H1 (cell line): ENCODE data around the gene LRRIQ3. TPM values are rescaled to one million over a fixed set of nuclear protein-coding genes. Genes with fewer than 3 reads are reported as not detected.

Source experiments
- CTCF ChIA-PET: fragments of 300-600 bp; sonication (Branson Sonifier 250); formaldehyde crosslinking; loops from one replicate; lab custom pipeline; 2021; ENCODE audit not compliant: partially characterized antibody; lab: Charles Lee
- POLR2A ChIA-PET: fragments of 300-600 bp; sonication (Branson Sonifier 250); formaldehyde crosslinking; loops from one replicate; lab custom pipeline; 2021; ENCODE audit warnings: inconsistent platforms; ENCODE audit not compliant: partially characterized antibody; lab: Charles Lee
- DNase-seq, 2 experiments: peaks; one replicate each; pipeline versions ENCODE4 v3.0.0 to v3.0.0-alpha.2; 2010 to 2022; ENCODE audit warnings: low spot score in 2 of 2, low read depth in 1 of 2, mixed read lengths in 1 of 2
- FAIRE-seq: peaks from 2 replicates; lab custom pipeline; 2011; peaks lifted over from hg19 to GRCh38; lab: Jason Lieb, UNC
- H2AFZ ChIP-seq: 2 replicates; pipeline ENCODE4 v1.8.1; 2012; ENCODE audit warnings: low read length, inconsistent platforms
- H2AK5ac ChIP-seq: 2 replicates; pipeline ENCODE4 v1.6.1; 2013; ENCODE audit warnings: low read depth, low read length
- H2BK120ac ChIP-seq: replicated peaks from 2 replicates; pipeline ENCODE3; 2013; ENCODE audit warnings: low read depth, low read length, inconsistent platforms
- H2BK12ac ChIP-seq: 2 replicates; pipeline ENCODE4 v1.6.1; 2013; ENCODE audit warnings: low read depth, low read length
- H2BK15ac ChIP-seq: 2 replicates; pipeline ENCODE4 v1.6.1; 2013; ENCODE audit warnings: low read length
- H2BK20ac ChIP-seq: 2 replicates; pipeline ENCODE4 v1.6.1; 2013; ENCODE audit warnings: low read length
- H2BK5ac ChIP-seq: 2 replicates; pipeline ENCODE4 v1.6.1; 2013; ENCODE audit warnings: low read depth, low read length
- H3K14ac ChIP-seq: 2 replicates; pipeline ENCODE4 v1.6.1; 2013; ENCODE audit warnings: inconsistent platforms; ENCODE audit not compliant: insufficient read length
- H3K18ac ChIP-seq: 2 replicates; pipeline ENCODE4 v1.6.1; 2013; ENCODE audit warnings: low read length; ENCODE audit errors: extremely low read depth
- H3K23ac ChIP-seq: 2 replicates; pipeline ENCODE4 v1.6.1; 2013; ENCODE audit warnings: inconsistent platforms; ENCODE audit not compliant: insufficient read length
- H3K23me2 ChIP-seq: 2 replicates; pipeline ENCODE4 v1.6.1; 2013; ENCODE audit warnings: low read depth, low read length
- H3K27ac ChIP-seq: 2 replicates; pipeline ENCODE4 v1.6.1; 2011; ENCODE audit warnings: low read depth, low read length, inconsistent platforms
- H3K27me3 ChIP-seq, 4 experiments: replicated peaks in 1 of 4; 1 replicate in 1 of 4; 2 replicates in 3 of 4; pipeline versions ENCODE4 v1.6.1 to v1.8.1; 2011 to 2013; ENCODE audit warnings: low read length in 3 of 4, mild to moderate bottlenecking in 3 of 4, inconsistent platforms in 2 of 4, mixed read lengths in 2 of 4, moderate library complexity in 1 of 4; ENCODE audit not compliant: control insufficient read depth in 3 of 4, insufficient read depth in 3 of 4; ENCODE audit errors: extremely low read depth in 1 of 4
- H3K36me3 ChIP-seq, 4 experiments: 2 replicates each; pipeline versions ENCODE4 v1.6.1 to v1.8.1; 2011 to 2013; ENCODE audit warnings: mild to moderate bottlenecking in 4 of 4, low read length in 3 of 4, moderate library complexity in 2 of 4, control low read depth in 1 of 4, inconsistent platforms in 1 of 4; ENCODE audit not compliant: insufficient read depth in 4 of 4, control insufficient read depth in 2 of 4
- H3K4ac ChIP-seq: replicated peaks from 2 replicates; pipeline ENCODE3; 2013; ENCODE audit warnings: low read length, low read depth, mixed read lengths, inconsistent platforms; ENCODE audit not compliant: insufficient read length
- H3K4me1 ChIP-seq, 4 experiments: replicated peaks in 1 of 4; 1 replicate in 1 of 4; 2 replicates in 3 of 4; pipeline versions ENCODE4 v1.6.1 to v1.8.1; 2011 to 2013; ENCODE audit warnings: low read length in 3 of 4, inconsistent platforms in 2 of 4, mixed read lengths in 1 of 4; ENCODE audit not compliant: insufficient read depth in 4 of 4, control insufficient read depth in 3 of 4
- H3K4me2 ChIP-seq, 2 experiments: 2 replicates each; pipeline versions ENCODE4 v1.6.1 to v1.8.1; 2011 to 2013; ENCODE audit warnings: low read depth in 2 of 2, low read length in 2 of 2, control low read depth in 1 of 2, inconsistent platforms in 1 of 2, mild to moderate bottlenecking in 1 of 2; ENCODE audit not compliant: insufficient read depth in 1 of 2
- H3K4me3 ChIP-seq, 4 experiments: fragments of 200-600, 300-600 bp in 1 of 4; sonication (generic), shearing (Covaris generic), sonication (Bioruptor Twin) in 1 of 4; 2 replicates each; pipeline versions ENCODE4 v1.5.1 to v1.8.1; 2011 to 2016; ENCODE audit warnings: low read length in 4 of 4, low read depth in 3 of 4, control low read depth in 2 of 4, inconsistent platforms in 2 of 4, mild to moderate bottlenecking in 2 of 4, mixed read lengths in 1 of 4, moderate library complexity in 1 of 4; ENCODE audit not compliant: insufficient read depth in 2 of 4; ENCODE audit errors: extremely low read depth in 1 of 4
- H3K56ac ChIP-seq: replicated peaks from 2 replicates; pipeline ENCODE3; 2013; ENCODE audit warnings: low read depth, mild to moderate bottlenecking, mixed read lengths, low read length, inconsistent platforms; ENCODE audit not compliant: insufficient read length
- H3K79me1 ChIP-seq: 2 replicates; pipeline ENCODE4 v1.6.1; 2013; ENCODE audit warnings: low read depth, low read length, control low read depth
- H3K79me2 ChIP-seq, 2 experiments: 2 replicates each; pipeline versions ENCODE4 v1.6.1 to v1.8.1; 2012 to 2013; ENCODE audit warnings: low read length in 2 of 2, mild to moderate bottlenecking in 2 of 2, inconsistent platforms in 1 of 2; ENCODE audit not compliant: insufficient read depth in 2 of 2, control insufficient read depth in 1 of 2
- H3K9ac ChIP-seq, 4 experiments: replicated peaks in 1 of 4; 1 replicate in 1 of 4; 2 replicates in 3 of 4; pipeline versions ENCODE4 v1.6.1 to v1.8.1; 2011 to 2013; ENCODE audit warnings: low read depth in 3 of 4, low read length in 3 of 4, control low read depth in 2 of 4, mild to moderate bottlenecking in 2 of 4, moderate library complexity in 2 of 4, inconsistent platforms in 1 of 4; ENCODE audit errors: extremely low read depth in 1 of 4
- H3K9me3 ChIP-seq, 2 experiments: 2 replicates each; pipeline versions ENCODE4 v1.6.1 to v1.8.1; 2012 to 2013; ENCODE audit warnings: mild to moderate bottlenecking in 2 of 2, moderate library complexity in 2 of 2, control low read depth in 1 of 2, inconsistent platforms in 1 of 2, low read depth in 1 of 2, low read length in 1 of 2, mixed read lengths in 1 of 2; ENCODE audit not compliant: insufficient read depth in 2 of 2
- H4K20me1 ChIP-seq, 2 experiments: replicated peaks in 1 of 2; 2 replicates each; pipeline versions ENCODE3 to v1.8.1; 2011 to 2013; ENCODE audit warnings: inconsistent platforms in 2 of 2, low read length in 2 of 2, mild to moderate bottlenecking in 1 of 2; ENCODE audit not compliant: insufficient read depth in 2 of 2, control insufficient read depth in 1 of 2
- H4K5ac ChIP-seq: 2 replicates; pipeline ENCODE4 v1.6.1; 2013; ENCODE audit warnings: low read length, low read depth, mixed read lengths, inconsistent platforms; ENCODE audit not compliant: insufficient read length
- H4K8ac ChIP-seq: 2 replicates; pipeline ENCODE4 v1.8.0; 2013; ENCODE audit warnings: mild to moderate bottlenecking, moderate library complexity, low read length, inconsistent platforms; ENCODE audit not compliant: insufficient read depth; ENCODE audit errors: extremely low read depth
- H4K91ac ChIP-seq: replicated peaks from 2 replicates; pipeline ENCODE3; 2013; ENCODE audit warnings: low read length, mixed read lengths, inconsistent platforms; ENCODE audit not compliant: insufficient read length
- CHD1 ChIP-seq: IDR thresholded peaks from 2 replicates; pipeline ENCODE4 v1.6.1; 2012; ENCODE audit warnings: low read depth, low read length, improper control_type of control experiment
- HDAC2 ChIP-seq, 2 experiments: fragments of 300-600 bp in 1 of 2; sonication (generic) in 1 of 2; IDR thresholded peaks; 2 replicates each; pipeline ENCODE4 v1.6.1; 2011 to 2012; ENCODE audit warnings: low read depth in 2 of 2, low read length in 2 of 2, mild to moderate bottlenecking in 2 of 2, moderate library complexity in 2 of 2, borderline replicate concordance in 1 of 2, inconsistent platforms in 1 of 2
- JUND ChIP-seq: IDR thresholded peaks from 2 replicates; pipeline ENCODE4 v1.6.1; 2011; ENCODE audit warnings: mild to moderate bottlenecking, improper control_type of control experiment, low read length
- KDM5A ChIP-seq: fragments of 200-600 bp; IDR thresholded peaks from 2 replicates; pipeline ENCODE4 v1.7.1; 2012; ENCODE audit warnings: mild to moderate bottlenecking, low read length, inconsistent platforms, mixed read lengths
- RAD21 ChIP-seq, 2 experiments: IDR thresholded peaks in 1 of 2; conservative IDR thresholded peaks in 1 of 2; 2 replicates each; pipeline ENCODE4 v1.6.1; 2011; ENCODE audit warnings: low read depth in 2 of 2, low read length in 2 of 2, improper control_type of control experiment in 1 of 2, inconsistent platforms in 1 of 2, mild to moderate bottlenecking in 1 of 2, moderate library complexity in 1 of 2
- SP4 ChIP-seq: IDR thresholded peaks from 2 replicates; pipeline ENCODE4 v1.6.1; 2012; ENCODE audit warnings: low read length, inconsistent platforms
- TAF7 ChIP-seq: optimal IDR thresholded peaks from 2 replicates; pipeline ENCODE3; 2011; ENCODE audit warnings: low read depth, mild to moderate bottlenecking, inconsistent platforms, low read length, moderate library complexity, borderline replicate concordance
- WGBS, 2 experiments: shearing (Covaris generic) in 1 of 2; methylation state at CpG; one replicate each; pipeline versions ENCODE4 v1.1.6 to v1.1.7; 2013 to 2015; ENCODE audit warnings: low lambda C conversion rate in 2 of 2, mixed read lengths in 2 of 2, inconsistent platforms in 1 of 2, low coverage in 1 of 2, missing lambda C conversion rate in 1 of 2; ENCODE audit not compliant: insufficient replicate concordance in 2 of 2, insufficient coverage in 1 of 2, insufficient read length in 1 of 2; ENCODE audit errors: extremely low coverage in 1 of 2, missing lambda C conversion rate in 1 of 2; 5-methylcytosine and 5-hydroxymethylcytosine counted together
- polyA plus RNA-seq, 7 experiments: library from polyadenylated mRNA; depleted of rRNA in 3 of 7; stranded (reverse) in 5 of 7; unstranded in 2 of 7; fragments of >200 nt in 5 of 7; fragments of 200-250 nt in 2 of 7; gene quantifications; 1 replicate in 5 of 7; 2 replicates in 1 of 7; 4 replicates in 1 of 7; pipeline versions ENCODE4 v1.2.1 to v1.2.3, GENCODE V29; 2011 to 2013; ENCODE audit warnings: missing spikeins in 2 of 7, mixed read lengths in 2 of 7
- total RNA-seq: library from RNA; stranded (reverse); fragmentation: NEBNext Ultra II Directional; extraction: Animal tissue kit (Norgen Biotek cat#: 25700); gene quantifications from 2 replicates; pipeline ENCODE4 v1.2.1, GENCODE V29; 2021
- TF ChIP-seq, protein P1 (sequence below): IDR thresholded peaks from 2 replicates; pipeline ENCODE4 v1.6.1; 2012; ENCODE audit warnings: inconsistent platforms
- TF ChIP-seq, protein P2 (sequence below), 3 experiments: IDR thresholded peaks; 1 replicate in 2 of 3; 2 replicates in 1 of 3; pipeline versions ENCODE4 v1.5.1 to v1.6.1; 2011; ENCODE audit warnings: low read length in 3 of 3, mild to moderate bottlenecking in 3 of 3, inconsistent platforms in 2 of 3, low read depth in 1 of 3, moderate library complexity in 1 of 3; ENCODE audit not compliant: insufficient read depth in 1 of 3; ENCODE audit errors: control extremely low read depth in 1 of 3

LRRIQ3 gene
- total and polyA plus RNA-seq, 2 of the 8 experiments (the other 6 are each of a cell fraction or from before 2014, with no cell fraction given), result 0.08 to 0.19 TPM

- WGBS, 2 experiments, result 93% methylated on average over 4 of the region's 4 CpGs; no CpG with 5 or more reads in 1 of the 2 experiments
- no peaks in the 10 kb centered on the region for H3K4me1 ChIP-seq
- DNase-seq, result no peak
- no peaks in the 10 kb centered on the region for H3K27me3 ChIP-seq
- no peak overlapping the region for H2AK5ac ChIP-seq
- no peak overlapping the region for H2BK120ac ChIP-seq
- no peaks in the 10 kb centered on the region for H4K20me1 ChIP-seq
- no peak overlapping the region for H2BK12ac ChIP-seq
- FAIRE-seq, result no peak
- no peak overlapping the region for H2BK5ac ChIP-seq
- no peak overlapping the region for H3K4me3 ChIP-seq
- CTCF ChIA-PET, result interaction anchor here (0.5 to 0.8 kb wide), 2 partner anchors 19 to 430 kb away, joined by 3 to 4 read pairs; no protein-coding TSS in a partner anchor
- H4K5ac ChIP-seq, result no peak overlapping the region
- no peaks in the 10 kb centered on the region for H3K79me2 ChIP-seq
- H3K79me1 ChIP-seq, result no peaks in the 10 kb centered on the region
- H2AFZ ChIP-seq, result peak overlapping the region; percentile 91; the same call in 1 of the 2 replicates
- H4K8ac ChIP-seq, result no peak overlapping the region
- H3K9ac ChIP-seq, result no peak overlapping the region
- H2BK20ac ChIP-seq, result no peak overlapping the region
- H3K23me2 ChIP-seq, result no peaks in the 10 kb centered on the region
- H3K36me3 ChIP-seq, result no peaks in the 10 kb centered on the region
- H4K91ac ChIP-seq, result no peak overlapping the region
- H3K4me2 ChIP-seq, result no peak overlapping the region
- H2BK15ac ChIP-seq, result no peak overlapping the region
- POLR2A ChIA-PET, result no interaction called here
- no peak overlapping the region for H3K27ac ChIP-seq
- H3K23ac ChIP-seq, result no peak overlapping the region
- H3K4ac ChIP-seq, result no peak overlapping the region
- H3K9me3 ChIP-seq, result no peaks in the 10 kb centered on the region
- no peak overlapping the region for H3K14ac ChIP-seq
- H3K56ac ChIP-seq, result no peak overlapping the region
- no peak overlapping the region for H3K18ac ChIP-seq
- TF ChIP-seq TAF7, result no peak
- TF ChIP-seq CHD1, result no peak
- no peak for TF ChIP-seq RAD21 (IDR thresholded peaks at IDR 0.05 in 1 of 2, conservative IDR thresholded peaks at IDR 0.05 in 1 of 2; ENCODE audit: low read depth in 2 of 2, low read length in 2 of 2)
- TF ChIP-seq, protein P1, sequence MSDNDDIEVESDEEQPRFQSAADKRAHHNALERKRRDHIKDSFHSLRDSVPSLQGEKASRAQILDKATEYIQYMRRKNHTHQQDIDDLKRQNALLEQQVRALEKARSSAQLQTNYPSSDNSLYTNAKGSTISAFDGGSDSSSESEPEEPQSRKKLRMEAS, result no peak
- TF ChIP-seq KDM5A, result no peak
- TF ChIP-seq HDAC2 (IDR thresholded peaks at IDR 0.05; ENCODE audit: borderline replicate concordance in 1 of 2, low read depth in 2 of 2, low read length in 2 of 2), result no peak
- TF ChIP-seq SP4, result no peak
- TF ChIP-seq, protein P2, sequence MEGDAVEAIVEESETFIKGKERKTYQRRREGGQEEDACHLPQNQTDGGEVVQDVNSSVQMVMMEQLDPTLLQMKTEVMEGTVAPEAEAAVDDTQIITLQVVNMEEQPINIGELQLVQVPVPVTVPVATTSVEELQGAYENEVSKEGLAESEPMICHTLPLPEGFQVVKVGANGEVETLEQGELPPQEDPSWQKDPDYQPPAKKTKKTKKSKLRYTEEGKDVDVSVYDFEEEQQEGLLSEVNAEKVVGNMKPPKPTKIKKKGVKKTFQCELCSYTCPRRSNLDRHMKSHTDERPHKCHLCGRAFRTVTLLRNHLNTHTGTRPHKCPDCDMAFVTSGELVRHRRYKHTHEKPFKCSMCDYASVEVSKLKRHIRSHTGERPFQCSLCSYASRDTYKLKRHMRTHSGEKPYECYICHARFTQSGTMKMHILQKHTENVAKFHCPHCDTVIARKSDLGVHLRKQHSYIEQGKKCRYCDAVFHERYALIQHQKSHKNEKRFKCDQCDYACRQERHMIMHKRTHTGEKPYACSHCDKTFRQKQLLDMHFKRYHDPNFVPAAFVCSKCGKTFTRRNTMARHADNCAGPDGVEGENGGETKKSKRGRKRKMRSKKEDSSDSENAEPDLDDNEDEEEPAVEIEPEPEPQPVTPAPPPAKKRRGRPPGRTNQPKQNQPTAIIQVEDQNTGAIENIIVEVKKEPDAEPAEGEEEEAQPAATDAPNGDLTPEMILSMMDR (IDR thresholded peaks at IDR 0.05; ENCODE audit: control extremely low read depth in 1 of 3, insufficient read depth in 1 of 3, low read depth in 1 of 3, low read length in 3 of 3), result no peak
- no peak for TF ChIP-seq JUND
These were observed 52.9 kb downstream of the LRRIQ3 start for GRCh38 chr1:74145086-74145485.
